ENCODE results near the gene CTSH. TPM values are rescaled to one million over a fixed set of nuclear protein-coding genes. Genes with fewer than 3 reads are reported as not detected.

Gene CTSH
- total RNA-seq, 1 experiment from 2014 or later, result 178 TPM

DNA sequence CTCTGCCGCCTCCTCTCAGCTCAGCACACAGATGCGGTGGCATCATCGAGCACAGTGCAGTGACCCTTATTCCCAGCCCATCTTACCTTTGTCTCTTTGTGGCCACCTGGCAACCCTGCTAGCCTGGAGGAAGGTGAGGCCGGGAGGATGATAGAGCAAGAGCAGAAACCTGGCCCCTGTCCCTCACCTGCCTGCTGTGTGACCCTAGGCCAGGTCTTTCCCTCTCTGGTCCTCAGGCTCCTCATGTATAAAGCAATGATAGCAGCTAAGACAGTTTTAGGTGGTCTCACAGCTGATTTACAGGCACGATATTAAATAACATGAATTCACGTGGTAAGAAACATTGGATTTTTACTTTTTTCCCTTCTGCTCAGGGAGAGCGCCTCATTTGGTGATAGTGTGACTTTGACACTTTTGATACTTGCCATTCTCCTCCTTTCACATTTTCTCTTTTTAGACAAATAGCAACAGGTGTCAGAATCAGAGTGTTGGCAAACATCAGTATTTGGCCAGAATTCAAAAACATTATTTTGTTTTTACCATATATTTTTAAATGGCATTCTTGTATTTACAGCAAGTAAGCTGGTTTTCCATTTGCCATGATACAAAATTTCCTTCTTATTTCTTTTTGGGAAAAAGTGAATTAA is 29.5 kb upstream of the CTSH start:
- Histone ChIP-seq H3K4me3 (ENCODE audit: low read depth in 2 of 2, low read length in 2 of 2) (no peak overlapping the region), H3K27me3 (ENCODE audit: control insufficient read depth, insufficient read depth, low read length) (no peaks in the 10 kb centered on the region), H3K9me3 (ENCODE audit: control insufficient read depth, insufficient read depth, low read depth, low read length) (no peaks in the 10 kb centered on the region), H3K4me1 (ENCODE audit: control insufficient read depth, insufficient read depth, low read length) (peaks cover 4% of the 10 kb centered on the region), H3K36me3 (ENCODE audit: control insufficient read depth, insufficient read depth, low read length) (no peaks in the 10 kb centered on the region), H3K27ac (ENCODE audit: low read length) (no peak overlapping the region)
- TF ChIP-seq, protein P1, sequence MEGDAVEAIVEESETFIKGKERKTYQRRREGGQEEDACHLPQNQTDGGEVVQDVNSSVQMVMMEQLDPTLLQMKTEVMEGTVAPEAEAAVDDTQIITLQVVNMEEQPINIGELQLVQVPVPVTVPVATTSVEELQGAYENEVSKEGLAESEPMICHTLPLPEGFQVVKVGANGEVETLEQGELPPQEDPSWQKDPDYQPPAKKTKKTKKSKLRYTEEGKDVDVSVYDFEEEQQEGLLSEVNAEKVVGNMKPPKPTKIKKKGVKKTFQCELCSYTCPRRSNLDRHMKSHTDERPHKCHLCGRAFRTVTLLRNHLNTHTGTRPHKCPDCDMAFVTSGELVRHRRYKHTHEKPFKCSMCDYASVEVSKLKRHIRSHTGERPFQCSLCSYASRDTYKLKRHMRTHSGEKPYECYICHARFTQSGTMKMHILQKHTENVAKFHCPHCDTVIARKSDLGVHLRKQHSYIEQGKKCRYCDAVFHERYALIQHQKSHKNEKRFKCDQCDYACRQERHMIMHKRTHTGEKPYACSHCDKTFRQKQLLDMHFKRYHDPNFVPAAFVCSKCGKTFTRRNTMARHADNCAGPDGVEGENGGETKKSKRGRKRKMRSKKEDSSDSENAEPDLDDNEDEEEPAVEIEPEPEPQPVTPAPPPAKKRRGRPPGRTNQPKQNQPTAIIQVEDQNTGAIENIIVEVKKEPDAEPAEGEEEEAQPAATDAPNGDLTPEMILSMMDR (IDR thresholded peaks at IDR 0.05), result no peak
- no peak for TF ChIP-seq TCF7L2 (IDR thresholded peaks at IDR 0.05; ENCODE audit: low read depth, low read length)
- no peak for TF ChIP-seq SIN3A (IDR thresholded peaks at IDR 0.05; ENCODE audit: borderline replicate concordance, insufficient read depth, low read depth, low read length)
- TF ChIP-seq, protein P2, sequence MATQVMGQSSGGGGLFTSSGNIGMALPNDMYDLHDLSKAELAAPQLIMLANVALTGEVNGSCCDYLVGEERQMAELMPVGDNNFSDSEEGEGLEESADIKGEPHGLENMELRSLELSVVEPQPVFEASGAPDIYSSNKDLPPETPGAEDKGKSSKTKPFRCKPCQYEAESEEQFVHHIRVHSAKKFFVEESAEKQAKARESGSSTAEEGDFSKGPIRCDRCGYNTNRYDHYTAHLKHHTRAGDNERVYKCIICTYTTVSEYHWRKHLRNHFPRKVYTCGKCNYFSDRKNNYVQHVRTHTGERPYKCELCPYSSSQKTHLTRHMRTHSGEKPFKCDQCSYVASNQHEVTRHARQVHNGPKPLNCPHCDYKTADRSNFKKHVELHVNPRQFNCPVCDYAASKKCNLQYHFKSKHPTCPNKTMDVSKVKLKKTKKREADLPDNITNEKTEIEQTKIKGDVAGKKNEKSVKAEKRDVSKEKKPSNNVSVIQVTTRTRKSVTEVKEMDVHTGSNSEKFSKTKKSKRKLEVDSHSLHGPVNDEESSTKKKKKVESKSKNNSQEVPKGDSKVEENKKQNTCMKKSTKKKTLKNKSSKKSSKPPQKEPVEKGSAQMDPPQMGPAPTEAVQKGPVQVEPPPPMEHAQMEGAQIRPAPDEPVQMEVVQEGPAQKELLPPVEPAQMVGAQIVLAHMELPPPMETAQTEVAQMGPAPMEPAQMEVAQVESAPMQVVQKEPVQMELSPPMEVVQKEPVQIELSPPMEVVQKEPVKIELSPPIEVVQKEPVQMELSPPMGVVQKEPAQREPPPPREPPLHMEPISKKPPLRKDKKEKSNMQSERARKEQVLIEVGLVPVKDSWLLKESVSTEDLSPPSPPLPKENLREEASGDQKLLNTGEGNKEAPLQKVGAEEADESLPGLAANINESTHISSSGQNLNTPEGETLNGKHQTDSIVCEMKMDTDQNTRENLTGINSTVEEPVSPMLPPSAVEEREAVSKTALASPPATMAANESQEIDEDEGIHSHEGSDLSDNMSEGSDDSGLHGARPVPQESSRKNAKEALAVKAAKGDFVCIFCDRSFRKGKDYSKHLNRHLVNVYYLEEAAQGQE (IDR thresholded peaks at IDR 0.05; ENCODE audit: insufficient read depth in 1 of 2, low read depth in 2 of 2, low read length in 1 of 2), result no peak
- TF ChIP-seq POLR2AphosphoS5 (IDR thresholded peaks at IDR 0.05; ENCODE audit: low read depth, low read length), result no peak
- intact Hi-C loops (cut with micrococcal nuclease; ENCODE audit: unreplicated experiment) (loop anchor here (10.0 kb wide), 1 partner anchor 60 kb away; no protein-coding TSS in a partner anchor), in situ Hi-C loops (cut with HindIII; ENCODE audit: low pct_unique_long_range_greater_than_20kb, low sequenced_read_pairs) (no loop called here)
- DNase-seq (ENCODE audit: low read depth, low spot score) (no peak), ATAC-seq (no peak)
- no TSS peak for BruUV-seq (replicated peaks)
- ChIA-PET POLR2A (no interaction called here), CTCF (no interaction called here)

GRCh38 chr15:78969687-78970349 is 25.0 kb upstream of the CTSH start:
- Histone ChIP-seq H3K4me1 (ENCODE audit: control insufficient read depth, insufficient read depth, low read length) (no peaks in the 10 kb centered on the region), H3K27me3 (ENCODE audit: control insufficient read depth, insufficient read depth, low read length) (no peaks in the 10 kb centered on the region), H3K9me3 (ENCODE audit: control insufficient read depth, insufficient read depth, low read depth, low read length) (no peaks in the 10 kb centered on the region), H3K36me3 (ENCODE audit: control insufficient read depth, insufficient read depth, low read length) (no peaks in the 10 kb centered on the region), H3K27ac (ENCODE audit: low read length) (no peak overlapping the region), H3K4me3 (ENCODE audit: low read depth in 2 of 2, low read length in 2 of 2) (no peak overlapping the region)
- no peak for DNase-seq (ENCODE audit: low read depth, low spot score)
- ATAC-seq, result no peak
- TF ChIP-seq SIN3A (IDR thresholded peaks at IDR 0.05; ENCODE audit: borderline replicate concordance, insufficient read depth, low read depth, low read length), result no peak
- TF ChIP-seq, protein P1 (IDR thresholded peaks at IDR 0.05), result no peak
- TF ChIP-seq, protein P2 (IDR thresholded peaks at IDR 0.05; ENCODE audit: insufficient read depth in 1 of 2, low read depth in 2 of 2, low read length in 1 of 2), result no peak
- ChIA-PET POLR2A (no interaction called here), CTCF (no interaction called here)
- BruUV-seq (replicated peaks), result no TSS peak
- in situ Hi-C loops (cut with HindIII; ENCODE audit: low pct_unique_long_range_greater_than_20kb, low sequenced_read_pairs) (no loop called here), intact Hi-C loops (cut with micrococcal nuclease; ENCODE audit: unreplicated experiment) (loop anchor here (10.0 kb wide), 1 partner anchor 55 kb away; no protein-coding TSS in a partner anchor)

Measured in Panc1 (cell line).